Bone marrow (tissue), 2 donors: ENCODE data around the gene METRN.
"Not testable (repeated sequence)": the region's sequence is repeated elsewhere in the genome, so short reads cannot be mapped to it uniquely, and the experiment has no call there.

Experiments used
- DNase-seq, 2 donors: peaks; one replicate each; lab custom pipeline; 2025; lab: John Stamatoyannopoulos, UW

METRN gene

DNA sequence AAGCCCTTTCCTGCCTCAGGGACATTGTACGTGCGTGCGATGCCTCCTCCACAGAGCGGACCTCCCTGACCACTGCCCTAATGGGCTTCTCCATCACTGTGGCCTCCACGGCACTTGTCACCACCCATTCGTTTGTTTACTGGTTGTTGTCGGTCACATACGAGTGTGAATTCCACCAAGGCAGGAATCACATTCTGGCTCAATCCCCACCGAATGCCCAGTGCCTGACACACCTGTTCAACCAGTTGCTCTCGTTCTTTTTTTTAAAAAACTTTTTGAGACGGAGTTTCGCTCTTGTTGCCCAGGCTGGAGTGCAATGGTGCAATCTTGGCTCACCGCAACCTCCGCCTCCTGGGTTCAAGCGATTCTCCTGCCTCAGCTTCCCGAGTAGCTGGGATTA lies 23.7 kb upstream of the METRN start:
- DNase-seq, result not testable (repeated sequence)

DNA sequence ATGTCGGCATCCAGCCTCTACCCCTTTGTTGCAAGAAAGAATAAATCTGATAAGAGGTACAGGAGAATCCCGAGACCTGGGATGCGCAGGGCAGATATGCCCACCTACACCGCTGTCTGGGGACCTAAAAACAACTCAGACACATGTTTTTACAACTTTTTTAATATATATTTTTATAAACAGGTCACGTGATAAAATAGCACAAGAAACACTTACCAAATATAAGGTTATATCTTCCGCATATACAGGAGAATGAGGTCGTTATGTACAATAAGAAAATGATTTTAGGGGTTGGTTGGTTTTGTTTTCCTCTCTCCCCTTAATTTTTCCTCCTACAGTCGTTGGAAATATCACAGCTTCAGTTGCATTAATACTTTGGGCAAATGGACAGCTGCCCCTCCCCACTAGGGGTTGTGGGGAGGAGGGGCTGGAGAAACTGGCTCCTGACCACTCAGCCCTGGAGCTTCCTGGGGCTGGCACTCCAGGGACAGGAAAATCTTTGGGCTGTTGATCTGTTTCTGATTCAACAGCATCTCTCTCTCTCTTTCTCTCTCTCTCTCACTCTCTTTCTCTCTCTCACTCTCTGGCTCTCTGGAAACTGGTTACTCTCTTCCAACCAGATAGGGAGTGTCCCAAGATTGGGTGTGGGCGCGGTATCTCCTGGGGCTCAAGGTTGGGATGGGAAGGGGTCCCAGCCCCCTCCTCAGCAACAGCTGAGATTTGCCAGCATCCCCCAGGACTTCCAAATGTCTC lies 22.4 kb upstream of the METRN start:
- DNase-seq, result no peak

DNA sequence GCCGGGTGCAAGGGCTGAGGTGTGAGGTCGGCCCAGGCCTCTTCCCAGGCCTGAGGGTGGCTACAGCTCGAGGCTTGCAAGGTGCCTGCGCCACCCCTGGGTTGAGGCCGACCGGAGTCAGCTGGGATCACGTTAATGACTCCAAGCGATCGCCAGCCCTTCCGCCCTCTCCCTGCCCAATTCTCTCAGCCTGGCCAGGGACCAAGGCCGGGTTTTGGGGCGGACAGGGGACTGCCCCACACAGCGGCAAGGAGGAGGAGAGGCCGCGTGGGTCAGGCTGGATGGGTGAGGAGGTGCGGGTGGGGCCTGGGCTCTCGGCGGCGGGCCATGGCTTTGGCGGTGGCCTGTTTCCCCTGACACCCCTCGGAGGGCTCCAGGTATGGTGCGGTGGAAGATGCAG lies 21.6 kb upstream of the METRN start:
- no peak for DNase-seq

DNA sequence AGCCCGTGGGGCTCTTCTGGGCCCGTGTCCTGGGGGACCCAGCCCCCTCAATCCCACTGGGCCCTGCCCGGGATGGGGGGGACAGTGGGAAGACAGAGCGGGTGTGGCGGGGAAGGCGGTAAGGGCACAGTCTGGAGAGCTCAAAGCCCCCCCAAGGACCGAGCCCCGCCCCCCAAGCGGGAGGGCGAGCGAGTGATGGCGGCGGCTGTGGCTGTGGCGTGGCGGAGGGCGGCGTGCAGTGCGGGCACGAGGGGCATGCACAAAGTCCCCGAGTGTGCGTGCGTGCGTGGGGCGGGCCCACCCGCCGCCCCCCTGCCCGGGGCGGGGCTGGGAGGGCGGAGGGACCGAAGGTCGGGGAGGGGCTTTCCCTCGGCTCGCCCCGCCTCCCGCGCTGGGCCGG lies 21.2 kb upstream of the METRN start:
- no peak for DNase-seq

DNA sequence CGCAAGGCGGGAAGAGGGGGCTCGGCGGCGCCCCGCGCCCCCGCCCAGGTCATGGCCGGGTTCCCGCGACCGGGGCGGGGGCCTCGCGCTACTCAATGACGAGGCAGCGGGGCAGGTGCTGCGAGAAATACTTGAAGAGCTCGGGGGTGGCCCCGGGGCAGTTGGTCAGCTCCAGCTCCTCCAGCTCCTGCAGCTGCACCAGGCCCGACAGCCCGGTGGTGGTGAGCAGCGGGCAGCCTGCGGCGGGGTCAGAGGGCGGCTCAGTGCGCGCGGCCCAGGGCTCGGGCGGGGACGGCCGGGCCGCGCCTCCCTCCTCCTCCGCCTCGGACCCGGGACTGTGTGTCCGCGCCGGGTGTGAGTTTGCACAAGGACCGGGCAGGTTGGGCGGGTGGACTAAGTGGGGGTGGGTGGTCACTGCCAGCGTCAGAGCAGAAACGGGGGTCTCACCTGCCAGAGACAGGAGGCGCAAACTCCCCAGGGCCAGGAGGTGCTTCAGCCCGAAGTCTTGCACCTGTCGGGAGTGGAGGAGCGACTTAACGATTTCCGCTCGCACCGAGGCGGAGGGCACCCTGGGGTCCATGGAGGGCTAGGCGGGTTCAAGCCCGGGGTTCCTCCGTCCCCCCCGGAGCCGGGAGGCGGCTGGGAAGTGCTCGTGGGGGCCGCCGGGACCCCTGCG lies 20.6 kb upstream of the METRN start:
- DNase-seq, result no peak

DNA sequence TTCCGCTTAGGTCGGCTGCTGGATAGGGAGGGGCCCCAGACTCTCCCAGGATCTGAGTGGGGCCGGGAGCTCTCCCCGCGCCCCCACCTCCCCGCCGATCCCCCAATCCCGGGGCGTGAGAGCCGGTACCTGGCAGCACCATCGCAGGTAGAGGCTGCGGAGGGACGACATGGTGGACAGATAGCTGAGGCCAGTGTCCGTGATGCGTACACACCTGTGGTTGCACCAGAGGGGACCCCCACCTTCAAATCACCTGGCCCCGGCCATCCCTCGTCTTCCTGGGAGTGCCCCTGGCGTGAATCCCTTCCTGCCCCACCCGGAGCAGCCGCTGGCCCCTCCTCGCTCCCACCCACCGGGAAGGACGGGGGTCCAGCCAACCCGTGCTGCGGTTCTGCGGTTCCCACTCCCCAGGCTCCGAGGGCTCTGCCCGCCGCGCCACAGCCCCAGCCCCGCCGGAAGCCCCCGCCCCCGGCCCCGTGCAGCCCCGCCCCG lies 20.0 kb upstream of the METRN start:
- no peak for DNase-seq

DNA sequence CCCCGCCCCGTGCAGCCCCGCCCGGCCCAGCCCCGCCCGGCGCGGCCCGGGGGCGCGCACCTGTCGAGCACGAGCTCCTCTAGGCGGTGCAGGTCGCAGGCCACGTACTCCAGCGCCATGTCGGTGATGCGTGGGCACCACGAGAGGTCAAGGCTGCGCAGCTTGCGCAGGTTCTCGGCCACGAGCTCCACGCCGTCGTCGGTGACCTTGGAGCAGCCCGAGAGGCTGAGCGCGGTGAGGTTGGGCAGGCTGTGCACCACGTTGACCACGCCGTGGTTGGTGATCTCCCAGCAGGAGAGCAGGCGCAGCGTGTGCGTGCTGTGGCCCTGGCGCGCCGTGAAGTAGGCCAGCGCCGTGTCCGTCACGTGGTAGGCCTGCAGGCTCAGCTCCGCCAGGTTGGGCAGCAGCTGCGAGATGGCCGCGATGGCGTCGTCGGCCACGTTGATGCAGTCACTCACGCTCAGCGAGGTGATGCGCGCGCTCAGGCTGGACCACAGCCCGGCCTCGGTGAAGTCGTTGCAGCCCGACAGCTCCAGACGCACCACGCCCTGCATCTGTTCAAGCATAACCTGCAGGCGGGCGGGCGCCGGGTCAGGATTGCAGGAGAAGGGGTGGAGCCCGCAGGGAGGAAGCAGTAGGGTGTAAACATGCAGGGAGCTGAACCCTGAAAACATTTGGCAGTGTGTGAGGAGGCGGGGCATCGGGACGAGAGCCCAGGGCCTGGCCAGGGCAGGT lies 19.4 kb upstream of the METRN start:
- DNase-seq, result no peak

DNA sequence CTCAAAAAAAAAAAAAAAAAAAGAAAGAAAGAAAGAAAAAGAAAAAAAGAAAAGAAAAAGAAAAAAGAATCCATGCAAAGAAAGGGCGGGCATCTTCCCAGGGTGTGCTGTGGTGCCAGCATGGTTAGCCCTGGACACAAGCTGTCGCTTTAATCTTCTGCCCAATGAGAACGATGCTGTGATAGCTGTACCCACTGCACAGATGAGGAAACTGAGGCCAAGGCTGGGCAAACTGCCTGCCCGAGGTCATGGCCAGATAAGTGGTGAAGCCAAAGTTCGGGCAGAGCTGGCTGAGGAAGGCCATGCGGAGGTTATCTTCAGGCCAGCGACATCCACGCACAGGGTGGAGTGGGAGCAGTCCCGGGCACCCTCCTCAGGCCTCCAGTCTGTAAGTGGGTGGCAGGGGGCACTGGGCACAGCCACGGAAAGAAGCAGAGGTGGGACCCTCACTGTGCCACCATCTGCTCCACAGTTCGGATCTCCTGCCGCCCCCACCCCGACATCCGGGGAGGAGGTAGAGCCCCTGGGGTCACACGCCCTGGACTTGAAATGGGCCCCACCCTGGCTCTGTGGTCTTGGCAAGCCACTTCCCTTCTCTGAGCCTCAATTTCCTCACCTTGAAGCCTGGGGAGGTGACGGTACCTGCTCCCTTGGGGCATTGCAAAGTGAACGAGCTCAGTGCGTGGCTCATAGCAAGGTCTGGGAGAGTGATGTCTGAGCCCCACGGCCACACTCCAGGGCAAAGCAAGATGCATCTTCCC lies 15.8 kb upstream of the METRN start:
- DNase-seq, result no peak

DNA sequence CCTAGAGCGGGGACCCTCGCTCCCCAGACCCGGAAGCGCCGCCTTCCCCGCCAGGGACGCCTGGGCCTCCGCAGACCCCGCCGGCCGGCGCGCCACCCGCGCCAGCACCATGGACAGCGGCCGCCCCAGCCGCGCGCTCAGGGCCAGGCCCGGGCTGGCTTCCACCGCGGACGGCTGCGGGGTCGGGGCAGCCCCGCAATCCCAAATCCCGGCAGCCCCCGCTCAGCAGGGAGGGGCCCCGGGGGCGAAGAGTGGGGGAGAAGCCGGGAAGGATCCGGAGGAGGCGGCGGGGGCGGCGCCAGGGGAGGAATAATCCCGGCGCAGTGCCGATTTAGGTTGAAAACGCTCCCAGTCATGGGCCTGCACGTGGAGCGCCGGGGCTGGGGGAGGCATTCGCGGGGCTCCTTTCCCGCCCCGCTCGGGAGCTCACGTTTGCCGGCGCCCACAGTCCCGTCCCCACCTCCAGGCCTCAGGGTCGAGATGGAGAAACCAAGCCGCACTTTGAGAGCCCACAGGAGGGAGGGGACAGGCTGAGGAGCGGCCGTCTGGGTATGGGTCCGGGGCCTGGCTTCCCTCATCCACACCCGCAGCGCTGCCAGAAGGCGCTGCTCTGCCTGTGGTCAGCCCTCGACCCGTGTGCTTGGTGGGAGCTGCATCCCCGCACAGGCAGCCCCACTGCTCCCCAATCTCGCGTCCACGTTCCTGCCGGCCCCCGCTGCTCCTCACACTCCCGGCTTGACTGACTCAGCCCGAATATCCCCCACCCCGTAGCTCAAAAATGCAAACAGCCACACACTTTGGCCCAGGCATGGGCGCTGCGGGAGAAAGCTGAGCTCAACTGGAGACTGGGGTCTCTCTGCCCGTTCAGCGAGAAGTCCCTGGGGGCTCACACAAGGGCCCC lies 14.0 kb upstream of the METRN start:
- DNase-seq, result no peak

DNA sequence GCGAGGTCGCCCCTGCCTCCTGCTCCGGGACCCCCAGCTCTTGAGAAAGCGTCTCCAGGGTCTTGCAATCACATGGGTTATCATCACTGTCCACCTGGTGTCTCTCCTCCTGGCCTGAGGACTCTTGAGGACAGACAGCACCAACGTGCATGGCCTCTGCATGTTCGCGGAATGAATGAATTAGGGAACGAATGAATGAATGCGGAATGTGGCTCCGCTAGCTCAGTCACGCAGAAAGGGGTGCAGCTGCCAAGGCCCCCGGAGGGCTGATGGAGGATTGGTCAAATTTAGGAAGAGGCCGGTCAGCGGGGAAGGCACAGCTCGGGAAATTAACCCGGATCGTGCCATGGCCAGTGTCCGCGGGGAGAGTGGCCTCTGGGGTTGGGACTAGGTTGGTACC lies 12.6 kb upstream of the METRN start:
- no peak for DNase-seq

DNA sequence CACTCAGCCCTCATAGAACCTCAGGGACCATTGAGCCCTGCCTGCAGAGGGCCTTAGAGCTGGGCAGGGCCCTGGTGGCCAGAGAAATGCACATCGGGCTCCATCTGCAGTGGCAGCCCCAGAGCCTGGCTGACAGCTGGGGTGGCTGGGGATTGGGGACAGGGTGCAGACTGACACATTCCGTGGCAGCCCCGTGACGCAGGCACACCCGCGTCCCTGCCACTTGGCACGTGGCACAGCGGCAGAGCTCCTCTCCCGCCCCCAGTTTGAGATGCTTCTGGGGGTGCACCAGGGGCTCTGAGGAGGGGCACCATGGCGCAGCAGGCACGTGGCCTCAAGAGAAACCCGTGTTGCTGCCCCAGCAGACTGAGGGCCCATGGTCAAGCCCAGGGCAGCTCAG lies 11.5 kb upstream of the METRN start:
- DNase-seq, result no peak

DNA sequence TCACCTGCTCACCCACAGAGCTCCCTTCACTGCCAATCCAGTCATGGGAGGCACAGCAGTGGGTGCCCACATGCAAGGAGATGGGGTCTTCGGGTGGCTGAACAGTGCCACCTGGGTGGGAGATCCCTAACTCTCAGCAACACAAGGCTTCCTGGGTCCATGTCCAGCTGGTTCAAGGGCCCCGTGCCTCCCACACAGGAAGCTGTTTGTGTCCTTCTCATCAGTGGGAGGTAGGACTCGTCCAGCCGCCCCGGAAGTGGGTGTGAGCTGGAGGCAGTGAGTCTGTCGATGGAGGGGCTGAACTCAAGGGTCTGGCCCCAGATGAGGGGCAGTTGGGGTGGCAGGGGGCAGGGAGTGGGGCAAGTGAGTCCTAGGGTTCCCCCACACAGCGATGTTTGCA lies 10.9 kb upstream of the METRN start:
- no peak for DNase-seq

DNA sequence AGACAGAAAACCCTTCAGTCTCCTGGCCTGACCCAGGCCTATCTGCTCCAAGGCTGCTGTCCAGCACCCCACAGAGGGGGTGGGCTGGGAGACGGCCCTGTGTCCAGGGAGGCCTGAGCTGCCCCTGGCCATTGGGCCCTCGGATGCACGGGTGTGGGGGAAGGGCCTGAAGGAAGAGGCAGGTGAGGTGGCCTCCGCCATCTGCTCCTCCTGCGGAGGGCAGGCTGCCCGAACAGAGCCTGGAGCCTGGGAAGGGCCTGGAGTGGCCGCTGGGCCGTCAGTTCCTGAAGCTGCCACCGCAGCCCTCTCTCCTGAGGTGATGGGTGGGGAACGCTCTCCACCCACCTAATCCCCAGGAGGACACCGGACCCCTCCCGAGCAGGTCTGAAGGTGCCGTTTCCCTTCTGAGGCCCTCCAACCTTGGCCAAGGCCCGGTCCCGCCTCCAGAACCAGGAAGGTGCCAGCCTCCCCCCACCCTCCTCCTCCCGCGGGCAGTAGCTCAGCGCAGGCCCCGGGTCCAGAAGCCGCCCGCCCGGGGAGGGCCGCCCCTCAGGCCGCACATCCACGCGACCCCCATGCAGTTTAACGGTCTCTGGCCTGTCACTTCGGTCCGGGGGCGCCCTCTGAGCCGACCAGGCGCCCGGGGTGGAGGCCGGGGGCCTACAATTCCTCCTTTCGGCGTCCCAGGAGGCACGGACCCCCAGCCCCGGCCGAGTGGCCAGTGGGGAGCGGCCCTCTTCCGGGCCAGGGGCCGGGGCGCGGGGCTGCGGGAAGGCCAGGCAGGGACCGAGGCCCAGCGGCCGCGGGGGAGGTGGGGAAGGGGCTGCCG lies 10.2 kb upstream of the METRN start:
- no peak for DNase-seq

DNA sequence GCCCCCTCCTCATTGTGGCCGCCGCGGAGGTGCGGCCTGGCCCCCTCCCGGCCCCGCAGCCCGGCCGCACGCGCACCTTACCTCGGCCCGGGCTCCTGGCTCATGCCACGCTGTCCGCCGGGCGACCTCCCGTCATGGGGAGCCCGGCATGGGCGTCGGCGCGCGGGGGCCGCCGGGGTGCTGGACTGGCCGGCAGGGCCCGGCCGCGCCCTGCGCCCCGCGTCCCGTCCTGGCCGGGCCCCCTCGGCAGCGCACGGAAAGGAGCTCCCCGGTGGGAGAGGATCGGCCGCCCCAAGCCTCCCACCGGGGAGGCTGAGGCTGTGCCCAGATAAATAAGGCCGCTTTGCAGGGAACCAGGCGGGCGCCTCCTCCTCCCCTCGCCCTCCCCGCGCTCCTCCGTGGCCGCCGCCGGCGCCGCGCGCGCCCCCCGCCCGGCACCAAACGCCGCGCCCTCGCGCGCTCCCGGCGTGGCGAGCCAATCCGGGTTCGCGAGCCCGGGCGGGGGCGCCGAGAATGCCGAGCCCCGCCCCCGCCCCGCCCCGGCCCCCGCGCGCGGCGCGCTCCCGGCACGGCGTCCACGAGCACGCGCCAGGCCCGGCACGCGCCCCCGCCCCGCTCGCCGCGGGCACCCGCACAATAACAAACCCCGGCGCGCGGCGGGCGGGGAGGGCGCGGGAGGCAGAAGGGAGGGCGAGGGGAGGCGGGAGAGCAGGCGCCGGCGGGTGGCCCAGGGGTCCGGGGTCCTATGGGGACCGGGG lies 9.3 kb upstream of the METRN start, which contains the start of gene FBXL16:
Gene FBXL16 (minus strand): TSS at position 371 of the 758 bp plus-strand sequence. CDS start 8,396 bp downstream, outside the sequence.
- no peak for DNase-seq

DNA sequence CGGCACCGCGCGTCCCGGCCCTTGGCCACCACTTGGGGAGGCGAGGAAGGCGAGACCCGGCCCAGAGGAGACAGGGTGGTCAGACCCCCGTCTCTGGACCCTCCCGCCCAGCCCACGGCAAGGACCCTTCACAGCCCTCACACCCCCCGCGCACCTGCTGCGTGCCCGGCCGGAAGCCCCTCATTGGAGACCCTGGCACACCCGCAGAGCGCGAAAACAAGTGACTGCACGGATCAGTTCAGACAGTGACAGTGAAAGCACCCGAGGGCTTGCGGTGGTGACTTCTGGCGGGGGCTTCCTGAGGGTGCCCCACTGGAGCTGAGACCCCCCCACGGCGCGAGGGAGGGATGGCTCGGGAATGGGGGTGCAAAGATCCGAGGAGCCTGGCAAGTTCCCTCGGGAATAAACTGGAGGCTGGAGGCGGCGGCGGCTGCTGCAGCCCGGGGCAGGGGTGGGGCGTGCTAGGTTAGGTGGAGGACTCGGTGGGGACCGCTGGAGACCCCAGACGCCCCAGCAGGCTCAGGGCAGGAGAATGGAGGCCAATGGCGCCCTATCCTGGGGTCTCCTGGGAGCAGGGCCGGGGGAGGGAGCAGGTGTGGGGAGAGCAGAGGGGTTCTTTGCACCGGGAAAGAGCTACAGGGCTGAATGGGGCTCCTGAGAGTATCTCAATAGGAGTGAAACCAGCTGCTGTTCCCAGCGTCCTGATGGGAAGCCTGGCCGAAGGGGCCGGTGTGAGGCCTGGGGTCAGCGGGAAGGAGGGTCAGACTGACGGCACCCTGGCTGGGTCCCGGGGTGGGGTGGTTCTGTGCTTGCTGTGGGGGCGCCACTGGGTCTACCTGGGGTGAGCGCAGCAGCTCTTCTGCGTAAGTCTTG lies 8.5 kb upstream of the METRN start:
- DNase-seq, result no peak

DNA sequence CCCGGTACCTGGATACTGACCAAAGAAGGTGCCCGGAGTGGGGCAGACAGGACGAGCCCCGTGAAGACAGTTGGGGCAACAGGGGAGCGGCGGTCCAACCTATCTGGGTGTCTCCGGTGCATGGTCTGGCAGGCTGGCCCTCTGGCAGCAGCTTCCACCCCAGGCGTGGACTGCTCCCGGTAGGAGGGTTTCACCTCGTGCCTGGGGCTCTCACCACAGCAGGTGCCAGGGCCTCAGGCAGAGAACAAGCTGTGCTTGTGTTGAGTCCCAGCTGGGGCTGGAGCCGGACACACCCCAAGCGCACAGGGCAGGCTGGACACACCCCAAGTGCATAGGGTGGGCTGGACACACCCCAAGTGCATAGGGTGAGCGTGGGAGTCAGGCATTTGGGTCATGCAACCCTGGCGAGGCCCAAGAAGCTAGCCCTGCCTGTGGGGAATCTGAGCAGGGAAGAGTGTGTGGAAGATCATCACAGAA lies 7.8 kb upstream of the METRN start:
- no peak for DNase-seq

DNA sequence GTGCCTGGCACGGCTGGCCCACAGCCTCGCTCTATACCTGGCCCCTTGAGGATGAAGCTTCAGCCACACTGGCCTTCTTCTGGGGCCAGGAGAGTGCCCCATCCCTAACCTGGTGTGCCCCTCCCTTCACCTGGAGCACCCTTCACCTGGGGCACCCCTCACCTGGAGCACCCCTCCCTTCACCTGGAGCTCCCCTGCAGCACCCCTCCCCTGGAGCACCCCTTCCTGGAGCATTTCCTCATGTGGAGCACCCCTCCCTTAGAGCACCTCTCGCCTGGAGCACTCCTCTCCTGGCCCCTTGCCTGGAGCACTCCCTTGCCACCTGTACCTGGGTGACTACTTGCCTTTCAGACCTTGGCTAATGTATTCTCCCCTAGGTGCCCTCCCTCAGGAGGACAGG lies 6.9 kb upstream of the METRN start:
- DNase-seq, result no peak

DNA sequence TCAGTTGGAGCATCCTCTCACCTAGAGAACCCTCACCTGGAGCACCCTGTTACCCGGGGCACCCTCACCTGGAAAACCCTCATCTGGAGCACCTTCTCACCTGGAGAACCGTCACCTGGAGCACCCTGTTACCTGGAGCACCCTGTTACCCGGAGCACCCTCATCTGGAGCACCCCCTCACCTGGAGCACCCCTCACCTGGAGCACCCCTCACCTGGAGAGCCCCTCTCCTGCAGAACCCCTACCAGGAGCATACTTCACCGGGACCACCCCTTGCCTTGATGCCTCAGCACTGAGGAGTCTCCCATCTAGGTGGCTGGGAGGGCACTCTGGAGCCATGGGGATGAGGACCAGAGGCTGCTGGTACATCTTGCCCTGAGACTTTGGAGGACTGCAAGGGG lies 6.0 kb upstream of the METRN start:
- DNase-seq, result no peak
